ENCODE results near the gene SLK.

Gene SLK

DNA sequence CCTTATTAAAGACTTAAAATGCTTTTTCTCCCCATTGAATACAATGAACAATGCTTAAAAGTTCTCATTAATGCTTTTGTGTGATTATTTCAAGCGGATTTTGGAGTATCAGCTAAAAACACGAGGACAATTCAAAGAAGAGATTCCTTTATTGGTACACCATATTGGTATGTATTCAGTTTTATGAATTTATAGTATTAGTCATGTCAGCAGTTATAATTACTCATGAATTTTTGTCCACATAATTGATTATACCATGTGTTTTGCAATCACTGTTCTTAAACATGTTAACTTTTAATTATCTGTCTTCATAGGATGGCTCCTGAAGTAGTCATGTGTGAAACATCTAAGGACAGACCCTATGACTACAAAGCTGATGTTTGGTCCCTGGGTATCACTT, 31.9 kb downstream of the SLK start:
- TF ChIP-seq, protein P1, sequence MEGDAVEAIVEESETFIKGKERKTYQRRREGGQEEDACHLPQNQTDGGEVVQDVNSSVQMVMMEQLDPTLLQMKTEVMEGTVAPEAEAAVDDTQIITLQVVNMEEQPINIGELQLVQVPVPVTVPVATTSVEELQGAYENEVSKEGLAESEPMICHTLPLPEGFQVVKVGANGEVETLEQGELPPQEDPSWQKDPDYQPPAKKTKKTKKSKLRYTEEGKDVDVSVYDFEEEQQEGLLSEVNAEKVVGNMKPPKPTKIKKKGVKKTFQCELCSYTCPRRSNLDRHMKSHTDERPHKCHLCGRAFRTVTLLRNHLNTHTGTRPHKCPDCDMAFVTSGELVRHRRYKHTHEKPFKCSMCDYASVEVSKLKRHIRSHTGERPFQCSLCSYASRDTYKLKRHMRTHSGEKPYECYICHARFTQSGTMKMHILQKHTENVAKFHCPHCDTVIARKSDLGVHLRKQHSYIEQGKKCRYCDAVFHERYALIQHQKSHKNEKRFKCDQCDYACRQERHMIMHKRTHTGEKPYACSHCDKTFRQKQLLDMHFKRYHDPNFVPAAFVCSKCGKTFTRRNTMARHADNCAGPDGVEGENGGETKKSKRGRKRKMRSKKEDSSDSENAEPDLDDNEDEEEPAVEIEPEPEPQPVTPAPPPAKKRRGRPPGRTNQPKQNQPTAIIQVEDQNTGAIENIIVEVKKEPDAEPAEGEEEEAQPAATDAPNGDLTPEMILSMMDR (conservative IDR thresholded peaks at IDR 0.05; ENCODE audit: low read length): no peak
- DNase-seq (ENCODE audit: low read depth): no peak
- H3K4me3 ChIP-seq (ENCODE audit: low read length): no peak overlapping the region

DNA sequence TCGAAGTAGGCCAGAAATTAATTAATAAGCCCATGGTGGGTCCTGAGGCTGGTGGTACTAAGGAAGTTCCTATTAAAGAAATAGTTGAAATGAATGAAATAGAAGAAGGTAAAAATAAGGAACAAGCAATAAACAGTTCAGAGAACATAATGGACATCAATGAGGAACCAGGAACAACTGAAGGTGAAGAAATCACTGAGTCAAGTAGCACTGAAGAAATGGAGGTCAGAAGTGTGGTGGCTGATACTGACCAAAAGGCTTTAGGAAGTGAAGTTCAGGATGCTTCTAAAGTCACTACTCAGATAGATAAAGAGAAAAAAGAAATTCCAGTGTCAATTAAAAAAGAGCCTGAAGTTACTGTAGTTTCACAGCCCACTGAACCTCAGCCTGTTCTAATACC, 36.0 kb downstream of the SLK start:
- TF ChIP-seq, protein P1 (conservative IDR thresholded peaks at IDR 0.05; ENCODE audit: low read length): no peak
- H3K4me3 ChIP-seq (ENCODE audit: low read length): no peak overlapping the region
- DNase-seq (ENCODE audit: low read depth): no peak

DNA sequence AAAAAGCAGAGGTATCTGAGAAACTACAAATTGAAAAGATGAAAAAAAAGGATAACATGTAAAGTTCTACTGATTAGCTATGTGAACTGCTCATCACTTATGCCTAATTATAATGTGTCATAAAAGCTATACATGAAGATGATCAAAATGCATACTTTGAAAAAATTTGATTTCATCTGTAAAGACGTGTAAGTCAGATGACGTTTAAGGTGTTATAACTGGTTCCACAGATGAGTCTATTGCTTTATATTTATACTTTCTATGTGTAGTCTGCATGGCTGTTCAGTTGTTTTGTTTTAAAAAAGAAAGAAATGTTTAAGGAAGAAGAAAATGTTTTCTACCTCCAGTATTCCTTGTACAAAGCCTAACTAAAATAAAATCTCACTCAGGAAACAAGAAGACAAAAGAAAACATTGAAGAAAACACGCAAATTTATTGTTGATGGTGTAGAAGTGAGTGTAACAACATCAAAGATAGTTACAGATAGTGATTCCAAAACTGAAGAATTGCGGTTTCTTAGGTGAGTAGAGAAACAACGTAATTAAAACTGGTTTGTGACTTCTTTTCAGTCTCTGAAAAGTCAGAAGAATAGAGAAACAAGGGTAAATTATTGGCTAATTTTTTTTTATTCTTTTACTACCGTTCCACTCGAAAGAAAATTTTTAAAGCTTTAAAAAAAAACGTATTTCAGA, 38.4 kb downstream of the SLK start:
- no peak overlapping the region for H3K4me3 ChIP-seq (ENCODE audit: low read length)
- no peak for DNase-seq (ENCODE audit: low read depth)
- TF ChIP-seq, protein P1 (conservative IDR thresholded peaks at IDR 0.05; ENCODE audit: low read length): no peak

DNA sequence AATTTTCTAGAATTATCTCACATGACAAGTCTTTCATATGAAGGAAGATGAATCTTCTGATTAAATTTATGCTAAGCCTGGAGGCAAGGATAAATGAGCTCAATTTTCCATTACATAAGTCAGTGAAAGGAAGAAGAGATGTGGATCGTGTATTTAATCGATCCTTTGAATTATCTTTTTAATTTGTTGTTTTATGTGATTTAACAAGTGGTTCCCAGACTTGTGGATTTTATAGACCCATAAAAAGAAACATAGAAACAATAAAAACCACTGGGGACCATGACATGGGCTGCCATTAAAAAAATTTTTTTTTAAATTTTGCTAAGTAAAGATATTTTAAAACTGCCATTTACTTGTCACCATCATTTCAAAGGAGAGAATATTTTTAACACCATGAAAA, 45.0 kb downstream of the SLK start:
- H3K4me3 ChIP-seq (ENCODE audit: low read length): no peak overlapping the region
- no peak for DNase-seq (ENCODE audit: low read depth)
- TF ChIP-seq, protein P1 (conservative IDR thresholded peaks at IDR 0.05; ENCODE audit: low read length): no peak

DNA sequence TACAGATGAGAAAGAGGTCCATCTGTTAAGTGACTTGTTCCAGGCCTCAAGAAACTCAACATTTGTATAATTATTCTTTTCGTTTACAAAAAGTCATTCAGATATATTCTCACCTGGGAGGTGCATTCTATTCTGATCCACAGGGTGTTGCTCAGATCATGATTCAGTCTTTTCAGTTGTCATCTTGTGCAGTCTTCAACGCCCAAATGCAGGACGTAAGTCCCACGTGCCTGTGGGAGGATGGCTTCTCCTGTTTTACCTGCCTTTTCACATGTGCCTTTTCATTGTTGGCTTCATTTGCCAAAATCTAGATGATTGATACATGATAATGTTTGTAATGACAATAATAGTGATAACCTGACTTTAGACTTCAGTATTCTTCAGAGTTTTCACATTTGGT, 46.5 kb downstream of the SLK start:
- DNase-seq (ENCODE audit: low read depth): no peak
- no peak overlapping the region for H3K4me3 ChIP-seq (ENCODE audit: low read length)
- TF ChIP-seq, protein P1 (conservative IDR thresholded peaks at IDR 0.05; ENCODE audit: low read length): no peak

DNA sequence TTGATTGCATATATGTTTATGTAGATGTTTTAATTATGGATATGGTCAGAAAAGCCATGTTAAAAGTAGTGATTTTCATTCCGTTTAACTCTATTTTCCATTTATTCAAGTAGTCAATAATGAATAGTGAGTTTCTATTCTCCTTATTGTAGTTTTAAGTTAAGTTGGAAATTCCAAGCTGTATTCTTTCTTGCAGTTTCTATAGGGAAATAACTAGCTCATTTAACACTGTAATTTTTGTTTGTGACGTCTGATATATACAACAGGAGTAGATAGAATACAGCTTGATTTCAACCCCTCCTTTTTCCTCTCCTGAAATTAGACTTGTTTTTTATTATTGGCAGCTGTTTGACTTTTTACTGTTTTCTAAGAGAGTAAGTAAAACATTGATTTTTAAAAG, 47.2 kb downstream of the SLK start:
- DNase-seq (ENCODE audit: low read depth): no peak
- TF ChIP-seq, protein P1 (conservative IDR thresholded peaks at IDR 0.05; ENCODE audit: low read length): no peak
- no peak overlapping the region for H3K4me3 ChIP-seq (ENCODE audit: low read length)

DNA sequence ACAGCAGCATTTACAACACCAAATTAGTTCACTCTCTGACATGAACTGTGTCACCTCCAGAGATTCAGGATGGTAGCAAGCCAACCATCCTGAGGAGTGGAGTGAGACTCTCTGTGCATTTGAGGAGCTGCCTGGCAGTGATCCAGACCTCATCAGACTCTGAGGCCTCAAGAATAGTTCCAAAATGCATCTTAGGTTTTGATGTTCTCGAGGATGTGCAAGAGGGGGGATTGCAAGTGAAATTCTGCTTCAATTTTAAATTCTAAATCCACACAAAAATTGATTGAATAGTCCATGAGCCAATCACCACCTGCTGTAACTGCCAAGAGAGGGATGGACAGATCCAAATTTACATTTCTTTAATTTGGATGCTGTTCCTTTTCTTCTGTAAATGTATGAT, 49.7 kb downstream of the SLK start:
- TF ChIP-seq, protein P1 (conservative IDR thresholded peaks at IDR 0.05; ENCODE audit: low read length): no peak
- H3K4me3 ChIP-seq (ENCODE audit: low read length): no peak overlapping the region
- no peak for DNase-seq (ENCODE audit: low read depth)

Data from AG10803 (cell line).